Pancreas (tissue), 10 donors: ENCODE measurements around the gene NRAS. TPM values are rescaled to one million over a fixed set of nuclear protein-coding genes. Genes with fewer than 3 reads are reported as not detected.

ENCODE experiments used
- ATAC-seq, 4 donors: fragments of 200-7000 bp; cut with Tn5 transposase; one replicate each; pipeline versions ENCODE4 v1.8.0 to v1.9.1; 2020; ENCODE audit warnings: mild to moderate bottlenecking in 4 of 4, moderate library complexity in 4 of 4
- DNase-seq, 6 donors: peaks; one replicate each; pipeline ENCODE4 v3.0.0-alpha.2; 2020
- FAIRE-seq: peaks from 2 replicates; lab custom pipeline; 2012; peaks lifted over from hg19 to GRCh38; lab: Jason Lieb, UNC
- H3K27ac ChIP-seq, 4 donors: fragments of 200-600 bp; sonication (generic); 1 replicate in 3 of 4; 2 replicates in 1 of 4; pipeline versions ENCODE4 v1.5.0 to v1.8.0; 2020
- H3K27me3 ChIP-seq, 4 donors: fragments of 200-600 bp; one replicate each; pipeline ENCODE4 v1.8.0; 2021
- H3K36me3 ChIP-seq, 3 donors: fragments of 200-600 bp; sonication (generic) in 1 of 3; one replicate each; pipeline versions ENCODE4 v1.5.0 to v1.8.0; 2020 to 2021
- H3K4me1 ChIP-seq, 3 donors: fragments of 200-600 bp; one replicate each; pipeline ENCODE4 v1.8.0; 2021
- H3K4me3 ChIP-seq, 4 donors: fragments of 200-600 bp; sonication (generic) in 2 of 4; one replicate each; pipeline versions ENCODE4 v1.5.0 to v1.8.0; 2020 to 2021
- H3K9me3 ChIP-seq, 4 donors: fragments of 200-600 bp; one replicate each; pipeline ENCODE4 v1.8.0; 2021
- CTCF ChIP-seq, 4 donors: fragments of 200-600 bp; sonication (generic) in 3 of 4; IDR thresholded peaks; one replicate each; pipeline versions ENCODE4 v1.5.0 to v1.8.0; 2021; ENCODE audit warnings: antibody characterized with exemption in 4 of 4
- WGBS, 2 donors: extraction: QIAGEN DNeasy Blood & Tissue Kit; methylation state at CpG; one replicate each; pipeline ENCODE4 v1.1.7; 2013; 5-methylcytosine and 5-hydroxymethylcytosine counted together
- intact Hi-C, 3 donors: fragments of 100-400 bp; cut with DNase I; formaldehyde crosslinking; loops; one replicate each; pipeline versions ENCODE4 v1.11.1 to v1.14.2; 2022
- polyA plus RNA-seq, 2 donors: library from polyadenylated mRNA; stranded (reverse); fragments of 200-250 nt; gene quantifications; one replicate each; pipeline ENCODE4 v1.2.3, GENCODE V29; 2013
- total RNA-seq, 6 donors: library from RNA; stranded (reverse); fragmentation: NEBNext Ultra II Directional in 4 of 6; extraction: Animal tissue kit (Norgen Biotek cat#: 25700) in 4 of 6; gene quantifications; one replicate each; pipeline versions ENCODE4 v1.2.1 to v1.2.4, GENCODE V29; 2021 to 2023
- donor health status: healthy with polysubstance abuse.
- donor health status: DM: no; HTN: no; CAD: no; lungs with moderate emphysema.
- donor health status: DM: no; HTN: no; CAD: no.
- donor health status: control.
- donor health status: control.
- donor health status: Bipolar disorder and iron deficiency.
- donor health status: DM: yes; HTN: yes; CAD: no.
- donor health status: DM: no; HTN: no; CAD: no.
- donor health status: DM: no; HTN: no; CAD: no.
- donor health status: DM: yes; HTN: yes; CAD: no.

NRAS gene
- total and polyA plus RNA-seq, 8 donors = 5.4 to 18.4 (median 9.5) TPM

DNA sequence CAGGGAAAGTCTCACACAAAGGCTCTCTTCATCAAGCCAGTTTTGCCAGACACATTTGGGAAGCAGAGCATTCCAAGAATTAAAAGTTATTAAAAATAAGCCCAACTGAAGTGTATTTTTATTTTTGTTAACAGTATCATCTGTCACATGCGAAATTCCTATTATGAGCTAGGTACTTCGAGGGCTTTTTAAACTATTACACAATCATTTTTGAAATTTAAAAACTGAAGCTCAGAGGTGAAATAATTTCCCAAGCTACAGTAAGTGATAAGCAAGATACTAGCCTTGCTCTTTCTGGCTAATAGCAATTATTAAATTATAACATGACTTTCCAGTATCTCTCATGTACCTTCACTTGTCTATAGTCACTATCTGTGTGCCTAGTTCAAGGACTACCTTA, 12.0 kb upstream of the NRAS start:
- FAIRE-seq = no peak
- H3K4me1 ChIP-seq = no peaks in the 10 kb centered on the region
- H3K27ac ChIP-seq = no peak overlapping the region
- no peak for TF ChIP-seq CTCF (IDR thresholded peaks at IDR 0.05)
- DNase-seq = no peak
- no peaks in the 10 kb centered on the region for H3K27me3 ChIP-seq
- no peaks in the 10 kb centered on the region for H3K9me3 ChIP-seq
- no peak for ATAC-seq
- WGBS, 2 donors = 86 to 87% methylated on average over 2 of the region's 2 CpGs
- peaks cover 15 to 70% (median 38%) of the 10 kb centered on the region in 3 donors for H3K36me3 ChIP-seq
- intact Hi-C loops = no loop called here
- H3K4me3 ChIP-seq = no peak overlapping the region

GRCh38 chr1:114725230-114725629, 8.7 kb upstream of the NRAS start:
- FAIRE-seq = no peak

GRCh38 chr1:114723915-114724314, 7.3 kb upstream of the NRAS start:
- intact Hi-C loops = no loop called here
- no peak overlapping the region for H3K27ac ChIP-seq
- no peaks in the 10 kb centered on the region for H3K9me3 ChIP-seq
- H3K27me3 ChIP-seq = no peaks in the 10 kb centered on the region
- no peak overlapping the region for H3K4me3 ChIP-seq
- no peak for DNase-seq
- no peak for FAIRE-seq
- H3K4me1 ChIP-seq = no peaks in the 10 kb centered on the region
- peaks cover 19 to 78% (median 38%) of the 10 kb centered on the region in 3 donors for H3K36me3 ChIP-seq
- TF ChIP-seq CTCF (IDR thresholded peaks at IDR 0.05) = no peak
- no peak for ATAC-seq
- WGBS, 2 donors = 96 to 97% methylated on average over 1 of the region's 1 CpG

More at GRCh38 chr1:114725230-114725629, 8.7 kb upstream of the NRAS start:
- intact Hi-C loops = no loop called here
- ATAC-seq = no peak
- no peaks in the 10 kb centered on the region for H3K27me3 ChIP-seq
- WGBS, 2 donors = 67 to 82% methylated on average over 1 of the region's 1 CpG
- TF ChIP-seq CTCF (IDR thresholded peaks at IDR 0.05) = no peak
- no peak for DNase-seq
- H3K4me3 ChIP-seq = no peak overlapping the region
- no peak overlapping the region for H3K27ac ChIP-seq
- no peaks in the 10 kb centered on the region for H3K4me1 ChIP-seq
- H3K9me3 ChIP-seq = no peaks in the 10 kb centered on the region
- H3K36me3 ChIP-seq = peaks cover 19 to 69% (median 26%) of the 10 kb centered on the region in 3 donors

DNA sequence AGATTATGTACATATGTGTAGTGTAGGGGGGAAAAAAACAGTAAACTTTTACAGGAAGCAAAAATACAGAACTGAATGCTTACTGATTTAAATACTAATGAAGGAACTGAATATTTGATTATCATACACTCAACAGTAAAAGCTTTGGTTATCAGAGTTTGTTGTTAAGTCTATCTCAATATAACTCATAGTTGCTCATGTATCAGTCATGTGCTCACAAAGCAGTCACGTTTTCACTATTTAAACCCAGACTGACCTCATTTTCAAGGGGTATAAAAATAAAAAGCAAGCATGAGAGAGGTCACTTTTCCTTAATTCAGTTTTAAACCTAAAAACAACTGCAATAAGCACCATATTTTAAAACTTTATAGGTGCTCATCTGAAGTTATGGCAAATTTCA, 6.9 kb upstream of the NRAS start:
- H3K9me3 ChIP-seq = no peaks in the 10 kb centered on the region
- no peaks in the 10 kb centered on the region for H3K4me1 ChIP-seq
- no peak overlapping the region for H3K27ac ChIP-seq
- 0% methylated on average over 1 of the region's 1 CpG for WGBS, 2 donors
- H3K27me3 ChIP-seq = no peaks in the 10 kb centered on the region
- DNase-seq = no peak
- H3K4me3 ChIP-seq = no peak overlapping the region
- TF ChIP-seq CTCF (IDR thresholded peaks at IDR 0.05) = no peak
- no peak for ATAC-seq
- no peak for FAIRE-seq
- intact Hi-C loops = no loop called here
- H3K36me3 ChIP-seq = peaks cover 19 to 79% (median 40%) of the 10 kb centered on the region in 3 donors

DNA sequence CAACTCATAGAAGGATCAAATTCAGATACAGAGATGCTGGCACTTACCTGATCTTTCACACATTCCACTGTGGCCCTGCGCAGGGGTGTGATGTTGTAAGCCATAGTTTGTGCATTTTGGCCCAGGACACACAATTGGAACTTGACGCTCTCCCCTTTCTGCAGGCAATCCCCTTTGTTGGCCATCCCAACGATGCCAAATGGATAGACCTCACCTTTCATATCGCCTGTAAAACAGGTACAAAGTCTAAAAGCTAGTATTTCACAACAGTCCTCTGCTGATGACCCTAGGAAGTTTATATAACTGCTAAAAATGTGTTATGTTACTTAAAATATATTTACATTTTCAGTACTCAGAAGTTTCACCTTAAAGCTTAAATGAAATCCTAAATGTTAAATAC, 3.9 kb upstream of the NRAS start:
- ATAC-seq (no peak), DNase-seq (no peak), FAIRE-seq (no peak)
- peaks cover 4 to 11% (median 8%) of the 10 kb centered on the region in 3 donors for H3K4me1 ChIP-seq
- H3K4me3 ChIP-seq = no peak overlapping the region
- TF ChIP-seq CTCF (IDR thresholded peaks at IDR 0.05) = no peak
- WGBS, 2 donors = 79 to 86% methylated on average over 4 of the region's 4 CpGs
- H3K9me3 ChIP-seq = no peaks in the 10 kb centered on the region
- no peak overlapping the region for H3K27ac ChIP-seq
- intact Hi-C loops = no loop called here
- no peaks in the 10 kb centered on the region for H3K27me3 ChIP-seq
- peaks cover 4 to 78% (median 32%) of the 10 kb centered on the region in 3 donors for H3K36me3 ChIP-seq
